ENCODE results near the gene AHNAK2.

The AHNAK2 gene

GRCh38 chr14:104887623-104888488 is 90.3 kb downstream of the AHNAK2 start:
- TF ChIP-seq CTCF (IDR thresholded peaks at IDR 0.05; ENCODE audit: low read depth, low read length): no peak
- no peaks in the 10 kb centered on the region for H3K27me3 ChIP-seq (ENCODE audit: insufficient read depth, low read depth, severe bottlenecking)
- no peak overlapping the region for H3K27ac ChIP-seq
- H3K36me3 ChIP-seq: peaks cover 31% of the 10 kb centered on the region
- no peak overlapping the region for H3K4me3 ChIP-seq (ENCODE audit: low read depth, low read length)
- H3K9me3 ChIP-seq (ENCODE audit: severe bottlenecking): no peaks in the 10 kb centered on the region
- DNase-seq: no peak

Data from WERI-Rb-1 (cell line).